Measurements from ENCODE around the gene STXBP3.

GRCh38 chr1:108712606-108713150, 33.8 kb upstream of the STXBP3 start, which contains the start of gene FNDC7:
- no peak for TF ChIP-seq POLR2AphosphoS5 (IDR thresholded peaks at IDR 0.05; ENCODE audit: low read depth, low read length)
- no peak for TF ChIP-seq CTCF (IDR thresholded peaks at IDR 0.05; ENCODE audit: control extremely low read depth in 1 of 3, insufficient read depth in 1 of 3, low read depth in 1 of 3, low read length in 3 of 3)
